Caki2 (cell line): ENCODE measurements around the gene EPB41L5. TPM values are rescaled to one million over a fixed set of nuclear protein-coding genes. Genes with fewer than 3 reads are reported as not detected.
A peak's percentile ranks its signal among the peaks of the same experiment; 100 is the strongest.

Experiments
- DNase-seq: peaks from one replicate; pipeline ENCODE4 v3.0.0-alpha.2; 2015; ENCODE audit warnings: low read depth
- in situ Hi-C: cut with HindIII; loops from 2 replicates; pipeline ENCODE4 v1.10.0; 2016; ENCODE audit warnings: low sequenced_read_pairs, low pct_unique_long_range_greater_than_20kb, mixed read lengths
- total RNA-seq: library from RNA; depleted of rRNA; stranded (reverse); fragments of >200 nt; shearing (Covaris generic); gene quantifications from 2 replicates; pipeline ENCODE4 v1.2.3, GENCODE V29; 2014; ENCODE audit warnings: low replicate concordance

EPB41L5 gene
- total RNA-seq, 1 experiment from 2014 or later, result 4.8 TPM

DNA sequence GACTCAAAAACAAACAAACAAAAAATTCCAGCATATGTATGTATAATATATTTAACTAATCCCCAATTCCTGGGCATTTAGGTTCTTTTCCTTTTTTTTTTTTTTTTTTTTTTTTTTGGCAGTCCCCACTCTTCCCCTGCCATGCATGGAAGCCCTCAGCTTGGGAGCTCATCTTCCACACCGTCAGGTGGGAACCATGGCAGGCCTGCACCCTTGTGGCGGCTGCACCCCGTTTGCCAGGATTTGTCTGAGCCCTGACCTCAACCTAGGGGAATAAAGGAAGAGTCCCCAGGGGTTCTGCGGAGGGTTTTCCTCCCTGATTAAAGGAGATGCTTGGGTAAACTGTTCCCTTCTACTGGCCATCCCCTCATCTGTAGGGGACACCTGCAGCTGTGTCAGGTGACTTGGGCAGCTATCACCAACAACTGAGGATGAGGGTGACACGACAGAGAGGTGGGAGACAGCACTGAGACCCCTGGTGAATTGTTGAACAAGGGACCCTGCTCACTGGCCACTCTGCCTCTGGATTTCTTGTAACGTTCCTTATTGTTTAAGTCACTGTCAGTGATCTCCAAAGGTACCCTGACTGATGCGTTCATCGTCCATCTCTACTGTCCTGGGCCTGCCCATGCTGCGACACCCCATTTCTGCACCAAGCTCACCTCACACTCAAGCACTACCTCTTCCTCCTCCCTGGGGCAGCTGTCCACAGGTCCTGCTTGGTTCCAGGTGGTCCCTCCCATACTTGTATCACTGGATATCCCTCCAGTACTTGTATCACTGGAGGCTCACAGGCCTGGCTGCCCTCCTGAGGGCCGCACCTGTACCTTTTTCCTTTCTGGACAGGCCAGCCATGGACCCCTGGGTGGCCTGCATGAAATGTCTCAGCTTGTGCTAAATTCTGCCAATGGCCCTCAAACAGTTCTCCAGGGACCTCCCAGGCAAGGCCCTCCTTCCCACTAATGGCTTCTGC is 195.8 kb downstream of the EPB41L5 start:
- no peak for DNase-seq
- in situ Hi-C loops, result no loop called here

- DNase-seq, result no peak
Measured at GRCh38 chr2:120209427-120210269, 196.8 kb downstream of the EPB41L5 start.

GRCh38 chr2:120210270-120210693 is 197.4 kb downstream of the EPB41L5 start:
- DNase-seq, result no peak
- in situ Hi-C loops, result no loop called here

More at GRCh38 chr2:120209427-120210269, 196.8 kb downstream of the EPB41L5 start:
- in situ Hi-C loops, result no loop called here

GRCh38 chr2:120218181-120218580 is 205.3 kb downstream of the EPB41L5 start:
- in situ Hi-C loops, result no loop called here
- no peak for DNase-seq

DNA sequence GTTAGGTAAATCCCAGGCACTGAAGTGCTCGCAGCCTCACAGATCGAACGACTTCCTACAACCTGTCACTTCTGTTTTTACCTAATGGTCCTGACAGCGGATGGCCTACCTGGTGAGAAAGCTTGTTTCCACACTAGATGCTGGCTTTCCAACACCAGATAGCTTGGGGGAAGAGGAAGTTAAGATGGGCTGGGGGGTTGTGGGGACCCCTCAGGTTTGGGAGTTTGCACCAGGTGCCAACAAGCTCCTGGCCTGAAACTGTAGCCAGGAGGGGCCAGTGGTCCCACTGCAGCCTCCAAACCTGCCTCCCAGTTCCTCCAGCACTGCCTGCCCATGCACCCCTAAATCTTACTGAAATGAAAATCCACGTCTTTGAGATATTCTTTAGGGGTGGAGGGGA is 206.4 kb downstream of the EPB41L5 start:
- no peak for DNase-seq
- in situ Hi-C loops, result no loop called here

- in situ Hi-C loops, result no loop called here
- DNase-seq, result no peak
Measured at GRCh38 chr2:120219766-120220165, 206.9 kb downstream of the EPB41L5 start.

DNA sequence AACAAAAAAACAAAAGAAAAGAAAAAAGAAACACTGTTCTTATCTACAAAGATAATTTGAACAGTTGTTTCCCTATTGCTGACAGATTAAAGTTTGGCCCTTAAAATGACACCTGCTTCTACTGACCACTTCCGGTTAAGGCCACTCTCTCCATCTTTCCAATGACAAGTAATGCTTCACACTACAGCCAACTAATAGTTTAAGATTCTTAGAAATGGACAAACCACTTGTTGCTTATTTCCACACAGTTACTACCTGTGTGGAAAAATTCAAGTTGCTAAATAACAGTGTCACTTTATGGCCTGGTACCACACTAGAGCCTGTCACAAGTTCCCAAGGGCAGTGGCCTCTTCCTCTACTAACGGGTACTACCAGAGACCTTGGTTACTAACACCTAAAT is 207.9 kb downstream of the EPB41L5 start:
- in situ Hi-C loops, result no loop called here
- no peak for DNase-seq

DNA sequence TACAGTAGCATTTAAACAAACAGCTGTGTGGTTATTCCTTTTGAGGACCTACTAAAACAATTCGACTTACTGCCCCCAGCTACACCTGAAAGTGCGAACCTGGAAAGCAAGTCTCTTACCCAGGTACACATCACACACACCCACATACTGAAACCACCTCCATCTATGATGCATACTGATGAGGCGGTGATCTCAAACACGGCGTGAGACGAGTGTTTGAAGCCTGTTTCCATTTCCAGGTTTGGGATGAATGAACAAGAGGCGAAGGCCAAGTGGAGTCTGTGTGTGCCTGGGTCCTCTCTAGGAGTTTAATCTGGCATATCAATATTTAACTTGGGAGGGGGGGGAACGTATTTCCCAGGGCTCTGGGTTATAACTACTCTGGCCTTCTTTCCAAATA is 208.7 kb downstream of the EPB41L5 start:
- in situ Hi-C loops, result no loop called here
- no peak for DNase-seq

DNA sequence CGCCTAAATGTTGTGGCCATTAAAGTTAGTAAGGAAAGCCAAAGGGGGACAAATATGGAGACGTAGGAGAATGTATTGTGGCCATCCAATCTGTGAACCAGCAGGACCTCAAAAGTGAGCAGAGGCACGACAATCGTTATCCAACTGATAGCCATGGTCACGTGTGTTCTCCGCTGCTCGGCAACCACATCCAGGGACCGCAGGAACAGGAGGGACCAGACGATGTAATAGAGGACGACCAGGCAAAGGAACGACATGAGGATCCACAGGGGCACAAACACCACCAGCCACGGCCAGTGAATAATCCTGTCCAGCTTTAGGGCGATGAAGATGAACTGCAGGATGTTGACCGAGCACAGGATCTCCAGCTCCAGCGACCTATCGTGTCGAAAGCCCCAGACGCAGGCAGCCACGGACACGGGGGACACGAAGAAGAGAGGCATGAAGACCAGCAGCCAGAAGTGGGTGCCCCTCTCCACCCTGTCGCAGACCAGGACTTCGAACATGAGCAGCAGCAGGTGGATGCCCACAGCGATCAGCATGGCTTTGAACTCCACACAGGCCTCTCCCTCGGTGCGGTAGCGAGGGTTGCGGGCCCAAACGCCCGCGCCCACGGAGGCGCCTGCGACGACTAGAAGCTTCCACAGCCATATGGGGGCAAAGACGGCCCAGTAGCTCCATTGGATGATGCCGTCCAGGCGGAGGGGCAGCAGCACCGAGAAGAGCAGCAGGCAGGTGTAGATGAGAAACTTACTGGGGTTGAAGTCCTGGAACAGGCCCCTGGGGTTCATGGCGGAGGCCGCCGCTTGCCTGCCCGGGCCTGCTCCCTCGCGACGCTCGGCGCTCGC is 209.5 kb downstream of the EPB41L5 start:
- no peak for DNase-seq
- in situ Hi-C loops, result no loop called here

- DNase-seq, result peak; percentile 96
- in situ Hi-C loops, result no loop called here
Measured at GRCh38 chr2:120223034-120223912, 210.4 kb downstream of the EPB41L5 start, which contains the start of gene TMEM185B. TMEM185B (minus strand) TSS chr2:120223400; CDS start chr2:120222976, 424 bp downstream.

- DNase-seq, result no peak
- in situ Hi-C loops, result no loop called here
Measured at GRCh38 chr2:120224256-120224655, 211.4 kb downstream of the EPB41L5 start.

DNA sequence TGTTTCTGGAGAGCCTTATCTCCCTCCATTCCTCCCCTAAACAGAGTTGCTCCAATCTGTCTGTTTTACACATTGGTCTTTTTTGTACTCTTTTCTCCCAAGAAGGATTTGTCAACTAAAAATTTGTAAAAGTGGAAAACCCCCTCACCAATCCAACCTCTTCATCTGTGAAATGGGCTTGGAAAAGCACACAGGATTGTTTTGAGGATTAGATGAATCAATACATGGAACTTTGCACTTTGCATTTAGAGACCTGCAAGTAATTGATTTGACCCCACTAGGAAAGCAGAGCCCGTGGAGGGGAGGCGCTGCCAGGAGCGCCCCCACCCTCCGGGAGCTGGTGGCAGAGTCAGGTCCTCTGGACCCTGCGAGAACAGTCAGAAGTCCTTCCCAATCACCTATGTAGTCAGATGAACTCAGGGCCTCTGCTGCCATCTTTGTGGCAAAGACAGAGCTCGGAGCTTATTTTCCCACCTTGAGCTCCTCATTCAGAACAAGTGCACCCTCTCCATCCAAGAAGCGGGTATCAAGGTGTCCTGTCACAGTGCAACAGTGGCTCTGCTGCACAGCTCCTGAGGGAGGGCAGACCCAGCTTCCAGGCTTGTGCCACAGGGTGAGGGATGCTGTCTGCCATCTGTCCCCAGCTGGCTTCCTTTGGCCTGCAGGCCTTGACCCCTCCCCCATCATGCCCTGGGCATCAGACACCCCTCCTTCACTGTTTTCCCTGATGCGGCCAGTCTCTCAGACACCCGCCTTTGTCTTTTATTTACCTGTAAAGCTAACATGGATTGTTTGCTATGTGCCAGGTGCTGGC is 212.1 kb downstream of the EPB41L5 start:
- in situ Hi-C loops, result no loop called here
- no peak for DNase-seq

GRCh38 chr2:120225549-120226065 is 212.7 kb downstream of the EPB41L5 start:
- no peak for DNase-seq
- in situ Hi-C loops, result no loop called here

DNA sequence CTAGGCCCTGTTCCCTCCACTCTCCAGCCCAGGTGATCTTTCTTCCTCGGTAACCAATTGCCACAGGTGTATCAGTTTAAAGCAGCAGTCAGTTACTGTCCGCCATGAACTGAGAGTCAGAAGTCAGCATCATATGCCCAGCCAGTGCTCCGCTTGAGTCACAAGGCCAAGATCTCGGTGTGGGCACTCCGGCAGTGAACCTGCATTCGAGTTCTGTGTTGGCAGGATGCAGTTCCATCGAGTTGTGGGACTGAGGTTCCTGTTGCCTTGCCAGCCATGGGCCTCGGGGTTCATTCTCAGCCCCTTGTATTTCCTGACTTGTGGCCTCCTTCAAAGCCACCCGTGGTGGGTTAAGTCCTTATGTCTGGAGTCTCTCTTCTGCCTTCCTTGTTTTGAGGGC is 213.4 kb downstream of the EPB41L5 start:
- in situ Hi-C loops, result no loop called here
- no peak for DNase-seq

DNA sequence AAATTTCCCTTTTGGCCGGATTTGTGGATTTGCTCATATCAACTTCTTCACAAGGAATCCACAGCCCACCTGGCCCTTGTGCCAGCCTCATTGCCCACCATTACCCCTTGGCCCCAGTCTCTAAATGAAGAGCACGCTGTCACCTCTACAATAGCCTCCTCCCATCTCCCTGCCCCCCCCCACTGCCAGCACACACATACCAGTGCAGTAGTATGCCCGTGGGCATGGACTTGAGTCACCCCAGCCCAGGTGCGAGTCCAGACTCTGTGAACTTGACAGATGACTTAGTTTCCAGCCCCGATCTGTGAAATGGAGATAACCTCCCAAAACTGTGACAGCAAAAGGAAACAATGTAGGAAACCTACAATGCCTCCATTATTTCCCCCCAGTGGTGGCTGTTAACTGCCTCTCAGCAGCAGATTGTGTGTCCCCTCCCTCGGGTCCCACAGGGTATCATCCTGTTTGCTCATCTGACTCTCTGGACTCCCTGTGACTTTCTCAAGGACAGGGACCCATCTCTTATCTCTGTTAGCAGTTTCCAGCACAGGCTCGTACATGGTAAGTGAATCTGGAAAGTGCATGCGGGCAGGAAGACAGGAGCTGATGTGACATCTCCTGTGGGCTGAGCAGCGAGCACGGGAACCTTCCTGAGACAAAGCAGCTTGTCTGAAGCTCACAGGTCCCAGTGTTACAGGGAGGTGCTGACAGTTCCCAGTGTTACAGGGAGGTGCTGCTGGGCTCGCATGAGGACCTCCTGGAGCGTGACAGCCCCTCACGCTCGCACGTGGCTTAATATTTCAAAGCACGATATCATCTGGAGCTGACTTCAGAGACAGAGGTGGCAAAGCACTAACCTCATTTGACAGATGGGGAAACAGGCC is 214.5 kb downstream of the EPB41L5 start:
- in situ Hi-C loops, result no loop called here
- no peak for DNase-seq
